T-cell (primary cell): ENCODE results near the gene MPL. TPM values are rescaled to one million over a fixed set of nuclear protein-coding genes. Genes with fewer than 3 reads are reported as not detected.

ENCODE experiments used
- ATAC-seq, 4 experiments: fragments of 200-7000 bp in 3 of 4; fragments of 150-1000 bp in 1 of 4; cut with Tn5 transposase; replicated peaks in 1 of 4; 1 replicate in 3 of 4; 2 replicates in 1 of 4; pipeline ENCODE4 v1.10.0; 2021; ENCODE audit warnings: moderate library complexity in 3 of 4, mild to moderate bottlenecking in 2 of 4, moderate number of reproducible peaks in 1 of 4
- CTCF ChIA-PET, 2 donors: fragments of 300-600 bp; sonication (Branson Sonifier 250); formaldehyde crosslinking; loops; one replicate each; lab custom pipeline; 2022; ENCODE audit warnings: antibody characterized with exemption in 2 of 2; lab: Charles Lee
- POLR2A ChIA-PET, 2 donors: fragments of 300-600 bp; sonication (Branson Sonifier 250); formaldehyde crosslinking; loops; one replicate each; lab custom pipeline; 2022; ENCODE audit warnings: antibody characterized with exemption in 2 of 2; lab: Charles Lee
- DNase-seq, 35 experiments: peaks; one replicate each; pipeline versions ENCODE4 v3.0.0 to v3.0.0-alpha.2; 2013 to 2023
- H3K27ac ChIP-seq: one replicate; pipeline ENCODE4 v1.5.1; 2013; ENCODE audit warnings: low read length
- H3K27me3 ChIP-seq, 2 experiments: replicated peaks in 1 of 2; 1 replicate in 1 of 2; 2 replicates in 1 of 2; pipeline versions ENCODE4 v1.6.1 to v1.7.0; 2013; ENCODE audit warnings: low read length in 1 of 2, mixed read lengths in 1 of 2; ENCODE audit not compliant: control insufficient read depth in 2 of 2, insufficient read depth in 2 of 2; ENCODE audit errors: extremely low read depth in 1 of 2
- H3K36me3 ChIP-seq, 2 donors: 1 replicate in 1 of 2; 2 replicates in 1 of 2; pipeline versions ENCODE4 v1.6.1 to v1.7.0; 2013; ENCODE audit warnings: low read length in 1 of 2; ENCODE audit not compliant: control insufficient read depth in 2 of 2, insufficient read depth in 1 of 2; ENCODE audit errors: extremely low read depth in 1 of 2
- H3K4me1 ChIP-seq, 2 experiments: 1 replicate in 1 of 2; 2 replicates in 1 of 2; pipeline versions ENCODE4 v1.6.1 to v1.7.0; 2013; ENCODE audit warnings: low read length in 2 of 2, mixed read lengths in 1 of 2; ENCODE audit not compliant: insufficient read depth in 2 of 2, control insufficient read depth in 1 of 2; ENCODE audit errors: extremely low read depth in 1 of 2
- H3K4me3 ChIP-seq, 2 donors: 1 replicate in 1 of 2; 2 replicates in 1 of 2; pipeline versions ENCODE4 v1.5.1 to v1.7.0; 2013; ENCODE audit warnings: mild to moderate bottlenecking in 2 of 2, low read length in 1 of 2, moderate library complexity in 1 of 2; ENCODE audit not compliant: control insufficient read depth in 1 of 2; ENCODE audit errors: extremely low read depth in 1 of 2
- H3K9me3 ChIP-seq: 2 replicates; pipeline ENCODE4 v1.7.0; 2013
- H3K27ac Mint-ChIP-seq, 2 donors: one replicate each; pipeline ENCODE4 v1.8.0; 2020 to 2021; ENCODE audit warnings: mild to moderate bottlenecking in 2 of 2, mixed read lengths in 2 of 2
- H3K27me3 Mint-ChIP-seq, 2 donors: one replicate each; pipeline ENCODE4 v1.8.0; 2021 to 2022; ENCODE audit warnings: mixed read lengths in 2 of 2
- H3K36me3 Mint-ChIP-seq: one replicate; pipeline ENCODE4 v1.8.0; 2021; ENCODE audit warnings: mixed read lengths
- H3K4me1 Mint-ChIP-seq, 3 donors: one replicate each; pipeline ENCODE4 v1.8.0; 2020 to 2022; ENCODE audit warnings: mixed read lengths in 3 of 3, mild to moderate bottlenecking in 1 of 3
- H3K4me3 Mint-ChIP-seq, 3 donors: one replicate each; pipeline ENCODE4 v1.8.0; 2020 to 2022; ENCODE audit warnings: mild to moderate bottlenecking in 3 of 3, mixed read lengths in 3 of 3, moderate library complexity in 3 of 3
- H3K9me3 Mint-ChIP-seq, 3 donors: one replicate each; pipeline ENCODE4 v1.8.0; 2020 to 2022; ENCODE audit warnings: mixed read lengths in 3 of 3
- WGBS: methylation state at CpG from one replicate; pipeline ENCODE4 v1.1.5; 2013; ENCODE audit warnings: missing lambda C conversion rate; ENCODE audit not compliant: insufficient coverage; 5-methylcytosine and 5-hydroxymethylcytosine counted together
- total RNA-seq, 35 experiments: library from RNA in 6 of 35; stranded (reverse) in 6 of 35; fragments of 120-200 nt in 1 of 35; gene quantifications; one replicate each; pipeline versions ENCODE4 v1.2.1 to v1.2.4 and lab custom pipeline; 2013 to 2026

The MPL gene
- total RNA-seq, 5 donors from 2014 or later (not counting 1 experiment from before 2014, with no cell fraction given), result 0.26 to 0.63 (median 0.61) TPM; not detected in 2

DNA sequence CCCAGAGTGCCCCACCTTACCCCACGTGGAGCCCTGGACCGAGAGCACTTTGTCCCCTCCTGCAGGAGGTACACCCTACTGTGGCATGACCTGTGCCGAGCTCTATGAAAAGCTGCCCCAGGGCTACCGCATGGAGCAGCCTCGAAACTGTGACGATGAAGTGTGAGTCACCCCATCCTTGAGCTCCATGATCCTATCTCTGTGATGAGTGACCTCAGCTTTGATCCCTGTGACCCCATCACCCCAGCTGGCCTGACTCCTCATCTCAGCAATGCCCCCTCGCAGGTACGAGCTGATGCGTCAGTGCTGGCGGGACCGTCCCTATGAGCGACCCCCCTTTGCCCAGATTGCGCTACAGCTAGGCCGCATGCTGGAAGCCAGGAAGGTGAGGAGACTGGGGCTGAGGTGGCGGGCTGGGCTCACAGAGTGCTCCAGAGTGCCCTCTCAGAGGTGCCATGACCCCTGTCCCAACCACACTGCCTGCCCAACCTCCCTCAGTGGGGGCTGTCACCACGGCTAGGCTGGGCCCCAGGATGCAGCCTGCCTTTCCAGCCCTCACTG is 16.2 kb upstream of the MPL start:
- Histone ChIP-seq H3K27ac (no peak overlapping the region), H3K9me3 (peaks cover 2% of the 10 kb centered on the region), H3K27me3 (peaks cover 0 to 3% of the 10 kb centered on the region in 2 experiments), H3K4me3 (no peak overlapping the region), H3K4me1 (no peaks in the 10 kb centered on the region), H3K36me3 (no peaks in the 10 kb centered on the region)
- POLR2A ChIA-PET, result no interaction called here
- H3K4me3 Mint-ChIP-seq, result no peak overlapping the region
- no peak for DNase-seq
- peaks cover 0 to 12% (median 0%) of the 10 kb centered on the region in 3 donors for H3K4me1 Mint-ChIP-seq
- 90% methylated on average over 15 of the region's 16 CpGs for WGBS
- H3K27ac Mint-ChIP-seq, result no peak overlapping the region
- no peaks in the 10 kb centered on the region for H3K27me3 Mint-ChIP-seq
- H3K36me3 Mint-ChIP-seq, result peaks cover 9% of the 10 kb centered on the region
- CTCF ChIA-PET, result interaction anchor here (0.6 to 1.2 kb wide), 2 partner anchors 91 to 93 kb away, joined by 3 read pairs; no protein-coding TSS in a partner anchor
- H3K9me3 Mint-ChIP-seq, result peaks cover 10 to 18% (median 10%) of the 10 kb centered on the region in 3 donors
- ATAC-seq, result no peak

DNA sequence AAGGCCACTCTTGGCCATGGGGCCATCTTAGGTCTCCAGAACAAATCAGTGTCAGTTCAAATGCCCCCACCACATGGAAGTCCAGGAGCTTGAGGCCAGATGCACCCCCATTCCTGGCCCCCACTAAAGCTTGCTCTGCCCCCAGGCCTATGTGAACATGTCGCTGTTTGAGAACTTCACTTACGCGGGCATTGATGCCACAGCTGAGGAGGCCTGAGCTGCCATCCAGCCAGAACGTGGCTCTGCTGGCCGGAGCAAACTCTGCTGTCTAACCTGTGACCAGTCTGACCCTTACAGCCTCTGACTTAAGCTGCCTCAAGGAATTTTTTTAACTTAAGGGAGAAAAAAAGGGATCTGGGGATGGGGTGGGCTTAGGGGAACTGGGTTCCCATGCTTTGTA is 15.1 kb upstream of the MPL start:
- no peak overlapping the region for H3K4me3 Mint-ChIP-seq
- peaks cover 9% of the 10 kb centered on the region for H3K36me3 Mint-ChIP-seq
- H3K4me1 Mint-ChIP-seq, result peaks cover 7 to 21% (median 8%) of the 10 kb centered on the region in 3 donors
- Histone ChIP-seq H3K9me3 (peaks cover 2% of the 10 kb centered on the region), H3K4me3 (no peak overlapping the region), H3K27ac (no peak overlapping the region), H3K4me1 (peaks cover 0 to 4% of the 10 kb centered on the region in 2 experiments), H3K36me3 (no peaks in the 10 kb centered on the region), H3K27me3 (no peaks in the 10 kb centered on the region)
- no peak overlapping the region for H3K27ac Mint-ChIP-seq
- ATAC-seq, result no peak
- no peaks in the 10 kb centered on the region for H3K27me3 Mint-ChIP-seq
- no peak for DNase-seq
- ChIA-PET CTCF (interaction anchor here in 1 of 2 donors (0.6 kb wide), 1 partner anchor 36 kb away, joined by 4 read pairs; the partner anchor contains the start of gene CDC20), POLR2A (no interaction called here)
- 81% methylated on average over 5 of the region's 5 CpGs for WGBS
- H3K9me3 Mint-ChIP-seq, result peaks cover 10 to 19% (median 10%) of the 10 kb centered on the region in 3 donors

DNA sequence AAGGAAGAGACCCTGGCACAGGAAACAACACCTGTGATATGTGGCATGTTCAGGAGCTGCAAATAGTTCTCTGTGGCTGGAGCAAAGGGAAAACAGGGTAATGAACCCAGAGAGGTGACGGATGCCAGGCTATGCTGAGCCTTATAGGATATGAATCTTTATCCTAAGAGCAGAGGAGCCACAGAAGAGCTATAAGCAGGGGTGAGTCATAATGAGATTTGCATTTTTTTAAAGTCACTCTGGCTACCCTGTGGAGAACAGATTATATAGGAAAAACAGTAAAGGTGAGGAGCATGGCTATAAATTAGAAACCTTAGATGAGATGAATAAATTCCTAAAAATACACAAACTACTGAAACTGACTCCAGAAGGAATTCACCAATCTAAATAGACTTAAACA is 12.8 kb upstream of the MPL start:
- Histone ChIP-seq H3K27me3 (no peaks in the 10 kb centered on the region), H3K4me3 (no peak overlapping the region), H3K27ac (no peak overlapping the region), H3K4me1 (peaks cover 0 to 4% of the 10 kb centered on the region in 2 experiments), H3K9me3 (peaks cover 2% of the 10 kb centered on the region), H3K36me3 (no peaks in the 10 kb centered on the region)
- ChIA-PET POLR2A (no interaction called here), CTCF (no interaction called here)
- no peak overlapping the region for H3K4me3 Mint-ChIP-seq
- H3K9me3 Mint-ChIP-seq, result peaks cover 10 to 28% (median 14%) of the 10 kb centered on the region in 3 donors
- no peak for DNase-seq
- peaks cover 11 to 26% (median 14%) of the 10 kb centered on the region in 3 donors for H3K4me1 Mint-ChIP-seq
- H3K36me3 Mint-ChIP-seq, result peaks cover 9% of the 10 kb centered on the region
- WGBS, result 80% methylated on average over 1 of the region's 1 CpG
- no peak overlapping the region for H3K27ac Mint-ChIP-seq
- no peak for ATAC-seq
- H3K27me3 Mint-ChIP-seq, result no peaks in the 10 kb centered on the region

DNA sequence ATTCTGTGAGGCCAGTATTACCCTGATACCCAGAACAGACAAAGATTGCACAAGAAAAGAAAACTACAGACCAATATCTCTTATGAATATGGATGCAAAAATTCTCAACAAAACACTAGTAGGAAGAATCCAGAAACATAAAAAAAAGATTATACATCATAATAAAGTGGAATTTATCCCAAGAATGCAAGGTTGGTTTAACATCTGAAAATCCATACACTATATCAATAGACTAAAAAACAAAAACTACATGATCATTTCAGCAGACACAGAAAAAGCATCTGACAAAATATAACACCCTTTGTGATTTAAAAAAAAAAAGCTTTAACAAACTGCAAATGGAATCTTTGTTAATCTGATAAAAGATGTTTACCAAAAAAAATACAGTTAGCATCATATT is 12.2 kb upstream of the MPL start:
- POLR2A ChIA-PET, result no interaction called here
- peaks cover 2% of the 10 kb centered on the region for H3K9me3 ChIP-seq
- peaks cover 4 to 5% of the 10 kb centered on the region in 2 experiments for H3K4me1 ChIP-seq
- Mint-ChIP-seq H3K27ac (no peak overlapping the region), H3K9me3 (peaks cover 10 to 28% (median 14%) of the 10 kb centered on the region in 3 donors), H3K4me1 (peaks cover 15 to 31% (median 18%) of the 10 kb centered on the region in 3 donors), H3K27me3 (no peaks in the 10 kb centered on the region), H3K4me3 (no peak overlapping the region), H3K36me3 (peaks cover 9% of the 10 kb centered on the region)
- no peaks in the 10 kb centered on the region for H3K27me3 ChIP-seq
- no peak overlapping the region for H3K4me3 ChIP-seq
- ATAC-seq, result no peak
- no peak for DNase-seq
- no peaks in the 10 kb centered on the region for H3K36me3 ChIP-seq
- H3K27ac ChIP-seq, result no peak overlapping the region
- CTCF ChIA-PET, result no interaction called here

DNA sequence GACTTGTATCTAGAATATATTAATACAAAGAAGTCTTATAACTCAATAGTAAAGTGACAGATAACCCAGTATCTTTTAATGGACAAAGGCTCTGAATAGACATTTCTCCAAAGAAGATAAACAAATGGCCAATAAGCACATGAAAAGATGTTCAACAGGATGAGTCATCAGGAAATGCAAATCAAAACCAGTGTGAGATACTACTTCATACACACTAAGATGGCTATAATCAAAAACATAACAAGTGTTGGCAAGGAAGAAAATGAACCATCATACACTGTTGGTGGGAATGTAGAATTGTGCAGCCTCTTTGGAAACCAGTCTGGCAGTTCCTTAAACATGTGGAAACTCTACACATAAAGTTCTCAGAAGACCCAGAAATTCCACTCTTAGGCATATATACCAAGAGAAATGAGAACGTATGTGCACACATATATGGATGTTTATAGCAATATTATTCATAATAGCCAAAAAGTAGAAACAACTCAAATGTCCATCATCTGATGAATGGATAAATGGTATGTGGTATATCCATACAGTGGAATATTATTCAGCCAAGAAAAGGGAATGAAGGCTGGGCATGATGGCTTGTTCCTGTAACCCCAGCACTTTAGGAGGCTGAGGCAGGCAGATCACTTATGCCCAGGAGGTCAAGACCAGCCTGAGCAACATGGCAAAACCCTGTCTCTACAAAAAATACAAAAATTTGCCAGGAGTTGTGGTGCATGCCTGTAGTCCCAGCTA is 9.9 kb upstream of the MPL start:
- no peaks in the 10 kb centered on the region for H3K27me3 ChIP-seq
- H3K27ac ChIP-seq, result no peak overlapping the region
- no peaks in the 10 kb centered on the region for H3K27me3 Mint-ChIP-seq
- peaks cover 9% of the 10 kb centered on the region for H3K36me3 Mint-ChIP-seq
- no CpG with 5 or more reads among the region's 1 CpG for WGBS
- H3K4me3 Mint-ChIP-seq, result peak overlapping the region in 1 of 3 donors; percentile 43
- peaks cover 2% of the 10 kb centered on the region for H3K9me3 ChIP-seq
- no peak overlapping the region for H3K4me3 ChIP-seq
- ChIA-PET CTCF (no interaction called here), POLR2A (no interaction called here)
- no peaks in the 10 kb centered on the region for H3K36me3 ChIP-seq
- peaks cover 10 to 28% (median 14%) of the 10 kb centered on the region in 3 donors for H3K9me3 Mint-ChIP-seq
- peaks cover 4 to 7% of the 10 kb centered on the region in 2 experiments for H3K4me1 ChIP-seq
- peaks cover 15 to 34% (median 20%) of the 10 kb centered on the region in 3 donors for H3K4me1 Mint-ChIP-seq
- ATAC-seq (no peak), DNase-seq (no peak)
- H3K27ac Mint-ChIP-seq, result peak overlapping the region; percentile 63 to 77

DNA sequence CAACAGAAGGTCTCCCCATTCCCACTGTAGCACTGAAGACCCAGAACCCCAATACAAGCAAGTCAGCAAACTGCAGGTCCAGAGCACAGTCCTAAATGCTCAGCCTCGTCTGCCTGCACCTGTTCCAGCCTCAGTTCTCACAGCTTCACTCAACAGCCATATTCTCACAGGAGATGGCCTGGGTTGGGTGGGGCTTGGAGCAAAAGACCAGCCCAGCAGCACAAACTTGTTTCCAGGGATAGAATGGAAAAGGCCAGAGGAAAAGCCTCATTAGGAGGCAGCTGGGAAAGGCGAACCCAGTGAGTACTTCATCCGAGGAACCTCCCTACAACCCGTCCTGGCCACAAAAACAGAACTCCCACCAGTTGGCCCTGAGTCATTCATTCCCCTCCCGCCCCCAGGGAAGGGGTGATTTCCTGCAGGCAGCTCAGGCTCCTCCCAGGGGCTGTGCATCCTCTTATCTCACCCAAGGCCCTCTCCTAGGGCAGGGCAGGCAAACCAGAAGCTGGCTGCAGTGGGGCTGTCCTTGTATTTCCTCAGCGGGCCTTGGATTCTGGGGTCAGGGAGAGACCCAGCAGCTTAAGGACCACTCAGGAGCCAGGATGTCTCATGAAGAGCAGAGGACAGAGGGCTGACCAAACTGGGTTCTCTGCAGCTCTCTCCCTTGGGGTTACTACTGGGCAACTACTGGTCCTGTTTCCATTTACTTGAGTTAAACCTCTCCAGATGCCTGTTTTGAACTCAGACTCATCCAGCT is 7.4 kb upstream of the MPL start:
- ATAC-seq, result no peak
- 35% methylated on average over 3 of the region's 6 CpGs for WGBS

More for the DNA sequence above, 7.4 kb upstream of the MPL start:
- Histone ChIP-seq H3K27ac (no peak overlapping the region), H3K9me3 (peaks cover 2% of the 10 kb centered on the region), H3K4me1 (peaks cover 4 to 7% of the 10 kb centered on the region in 2 experiments), H3K4me3 (no peak overlapping the region), H3K36me3 (no peaks in the 10 kb centered on the region), H3K27me3 (peaks cover 0 to 2% of the 10 kb centered on the region in 2 experiments)
- ChIA-PET CTCF (no interaction called here), POLR2A (no interaction called here)
- Mint-ChIP-seq H3K27me3 (no peaks in the 10 kb centered on the region), H3K4me3 (no peak overlapping the region), H3K9me3 (peaks cover 0 to 17% (median 6%) of the 10 kb centered on the region in 3 donors), H3K27ac (no peak overlapping the region), H3K4me1 (peaks cover 15 to 22% (median 20%) of the 10 kb centered on the region in 3 donors), H3K36me3 (peaks cover 5% of the 10 kb centered on the region)
- DNase-seq, result peak in 1 of 35 experiments; percentile 20
